Putamen (tissue), 1 donor: ENCODE data around the gene LAMC2.

Experiments
- DNase-seq: peaks from one replicate; pipeline ENCODE4 v3.0.0-alpha.2; 2016; ENCODE audit warnings: low spot score

LAMC2 gene

DNA sequence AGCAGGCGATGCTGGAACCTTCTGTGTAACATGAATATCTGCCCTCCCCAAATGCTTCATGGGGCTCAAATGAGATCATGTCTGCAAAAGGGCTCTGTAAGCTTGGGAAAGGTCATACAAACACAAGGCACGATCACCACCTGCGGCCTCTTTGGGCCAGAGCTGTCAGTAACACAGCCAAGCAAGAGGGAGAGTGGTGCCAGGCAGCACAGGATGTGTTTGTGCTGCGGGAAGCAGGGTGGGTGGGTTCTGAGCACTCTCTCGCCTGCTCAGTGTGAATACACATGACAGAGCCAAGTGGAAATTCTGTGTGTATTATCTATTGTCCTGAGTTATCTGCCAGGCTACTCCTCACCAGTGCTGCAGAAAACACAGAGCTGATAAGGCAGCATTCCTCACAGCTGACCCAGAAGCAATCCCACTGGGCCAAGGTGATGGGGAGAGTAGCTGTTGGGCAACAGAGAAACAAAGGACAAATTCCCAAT lies 101.2 kb downstream of the LAMC2 start:
- no peak for DNase-seq

GRCh38 chr1:183288583-183288982 lies 102.5 kb downstream of the LAMC2 start:
- no peak for DNase-seq

DNA sequence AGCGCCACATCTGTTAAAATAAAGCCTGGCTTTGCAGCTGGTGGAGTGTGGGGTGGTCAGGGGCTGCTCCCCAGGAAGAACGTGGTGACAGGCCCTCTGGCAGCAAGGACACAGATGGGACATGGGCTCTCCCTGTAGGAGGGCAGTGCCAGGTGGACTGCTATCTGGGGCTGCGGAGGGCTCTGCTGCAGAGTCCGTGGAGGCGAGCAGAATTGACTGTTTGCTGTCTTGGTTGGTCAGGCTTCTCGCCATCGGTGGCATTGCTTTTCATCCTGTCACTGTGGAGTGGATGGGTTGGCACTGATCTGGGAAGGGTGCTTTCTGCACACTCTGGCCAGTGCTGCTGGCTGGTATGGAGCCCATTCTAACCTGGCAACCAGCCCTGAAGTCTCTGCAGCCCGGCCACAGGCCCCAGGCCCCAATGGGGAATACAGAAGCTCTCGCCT lies 103.0 kb downstream of the LAMC2 start:
- no peak for DNase-seq

GRCh38 chr1:183290628-183291027 lies 104.6 kb downstream of the LAMC2 start:
- DNase-seq, result no peak

DNA sequence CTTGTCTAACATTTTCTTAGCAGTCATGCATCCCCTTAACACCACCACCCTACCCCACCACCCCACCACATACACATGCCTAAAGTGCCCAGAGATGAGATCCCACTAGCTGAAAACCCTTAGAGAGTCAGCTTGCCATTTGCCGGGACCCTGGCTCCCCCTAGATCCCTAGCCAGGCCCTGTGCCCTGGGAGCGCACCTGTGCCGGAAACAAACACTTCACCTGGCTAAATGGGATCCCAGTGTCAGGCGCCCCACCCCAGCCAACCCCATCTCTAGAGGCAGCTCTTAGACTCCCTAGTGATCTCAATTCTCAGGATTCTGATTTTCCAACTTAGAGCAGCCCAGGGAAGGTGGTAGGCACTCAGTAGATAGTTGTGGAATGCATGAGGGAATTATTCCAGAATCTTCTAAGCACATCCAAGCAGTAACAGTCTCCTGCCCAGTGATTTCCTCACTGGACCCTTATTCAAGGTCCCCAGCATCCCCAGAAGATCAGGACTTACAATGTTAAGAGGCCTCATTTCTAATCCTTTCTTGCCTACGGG lies 105.2 kb downstream of the LAMC2 start:
- DNase-seq, result no peak

- DNase-seq, result no peak
These were observed 105.9 kb downstream of the LAMC2 start for GRCh38 chr1:183291802-183292514.

GRCh38 chr1:183293241-183293640 lies 107.2 kb downstream of the LAMC2 start:
- DNase-seq, result no peak

GRCh38 chr1:183293876-183294275 lies 107.8 kb downstream of the LAMC2 start:
- DNase-seq, result no peak
